ENCODE data around the gene GTSE1.

Gene GTSE1

GRCh38 chr22:46366801-46367706, 70.4 kb downstream of the GTSE1 start:
- no peak for DNase-seq
- no peaks in the 10 kb centered on the region for H3K36me3 ChIP-seq (ENCODE audit: control insufficient read depth, insufficient read depth, low read length)

GRCh38 chr22:46367707-46368191, 71.1 kb downstream of the GTSE1 start:
- no peaks in the 10 kb centered on the region for H3K4me1 ChIP-seq (ENCODE audit: control insufficient read depth, low read depth, low read length)
- H4K8ac ChIP-seq (ENCODE audit: low read depth, low read length): no peak overlapping the region
- no peak overlapping the region for H3K23ac ChIP-seq (ENCODE audit: low read length)
- H4K5ac ChIP-seq (ENCODE audit: low read length): no peak overlapping the region
- no peak overlapping the region for H2BK15ac ChIP-seq (replicated peaks; ENCODE audit: low read depth)
- H3K4ac ChIP-seq (ENCODE audit: low read depth, low read length): no peak overlapping the region
- H3K79me1 ChIP-seq (ENCODE audit: low read length): no peaks in the 10 kb centered on the region
- H3K36me3 ChIP-seq (ENCODE audit: control insufficient read depth, insufficient read depth, low read length): no peaks in the 10 kb centered on the region
- H3K4me3 ChIP-seq (ENCODE audit: low read length): no peak overlapping the region
- H3K56ac ChIP-seq (ENCODE audit: low read length): no peak overlapping the region
- no peaks in the 10 kb centered on the region for H3K27me3 ChIP-seq (ENCODE audit: insufficient read depth, low read length, poor library complexity)
- no peak overlapping the region for H3K9ac ChIP-seq (ENCODE audit: low read length)
- H3K27ac ChIP-seq (ENCODE audit: low read depth, low read length): no peak overlapping the region
- no peak overlapping the region for H3K4me2 ChIP-seq (ENCODE audit: low read length)
- H2BK5ac ChIP-seq (ENCODE audit: low read length): no peak overlapping the region
- H3K79me2 ChIP-seq (ENCODE audit: control insufficient read depth, insufficient read depth, low read length): no peaks in the 10 kb centered on the region
- no peak overlapping the region for H2AK5ac ChIP-seq (ENCODE audit: low read length)
- no CpG with 5 or more reads among the region's 19 CpGs for WGBS (ENCODE audit: extremely low coverage, insufficient coverage, low lambda C conversion rate)
- no peak overlapping the region for H2BK120ac ChIP-seq (ENCODE audit: low read depth, low read length)
- DNase-seq: peak; percentile 79
- no peak overlapping the region for H3K18ac ChIP-seq (ENCODE audit: low read length)

More at GRCh38 chr22:46366801-46367706, 70.4 kb downstream of the GTSE1 start:
- no peak overlapping the region for H4K8ac ChIP-seq (ENCODE audit: low read depth, low read length)
- no peaks in the 10 kb centered on the region for H3K79me1 ChIP-seq (ENCODE audit: low read length)
- no peaks in the 10 kb centered on the region for H3K79me2 ChIP-seq (ENCODE audit: control insufficient read depth, insufficient read depth, low read length)
- no peak overlapping the region for H4K5ac ChIP-seq (ENCODE audit: low read length)
- no CpG with 5 or more reads among the region's 45 CpGs for WGBS (ENCODE audit: extremely low coverage, insufficient coverage, low lambda C conversion rate)
- H3K4me2 ChIP-seq (ENCODE audit: low read length): no peak overlapping the region
- H3K23ac ChIP-seq (ENCODE audit: low read length): no peak overlapping the region
- H2AK5ac ChIP-seq (ENCODE audit: low read length): no peak overlapping the region
- no peak overlapping the region for H3K56ac ChIP-seq (ENCODE audit: low read length)
- H3K4me1 ChIP-seq (ENCODE audit: control insufficient read depth, low read depth, low read length): no peaks in the 10 kb centered on the region
- H2BK5ac ChIP-seq (ENCODE audit: low read length): no peak overlapping the region
- no peak overlapping the region for H3K9ac ChIP-seq (ENCODE audit: low read length)
- H2BK120ac ChIP-seq (ENCODE audit: low read depth, low read length): no peak overlapping the region
- no peak overlapping the region for H3K4ac ChIP-seq (ENCODE audit: low read depth, low read length)
- no peak overlapping the region for H3K18ac ChIP-seq (ENCODE audit: low read length)
- no peaks in the 10 kb centered on the region for H3K27me3 ChIP-seq (ENCODE audit: insufficient read depth, low read length, poor library complexity)
- no peak overlapping the region for H3K4me3 ChIP-seq (ENCODE audit: low read length)
- H3K27ac ChIP-seq (ENCODE audit: low read depth, low read length): no peak overlapping the region
- no peak overlapping the region for H2BK15ac ChIP-seq (replicated peaks; ENCODE audit: low read depth)

- no peak for DNase-seq
- H3K27ac ChIP-seq (ENCODE audit: low read depth, low read length): no peak overlapping the region
- no peak overlapping the region for H3K4me2 ChIP-seq (ENCODE audit: low read length)
- no peak overlapping the region for H2BK120ac ChIP-seq (ENCODE audit: low read depth, low read length)
- no peak overlapping the region for H3K56ac ChIP-seq (ENCODE audit: low read length)
- no peak overlapping the region for H2BK15ac ChIP-seq (replicated peaks; ENCODE audit: low read depth)
- no peak overlapping the region for H3K4me3 ChIP-seq (ENCODE audit: low read length)
- H3K79me2 ChIP-seq (ENCODE audit: control insufficient read depth, insufficient read depth, low read length): no peaks in the 10 kb centered on the region
- H3K9ac ChIP-seq (ENCODE audit: low read length): no peak overlapping the region
- H3K23ac ChIP-seq (ENCODE audit: low read length): no peak overlapping the region
- H3K4me1 ChIP-seq (ENCODE audit: control insufficient read depth, low read depth, low read length): no peaks in the 10 kb centered on the region
- no peaks in the 10 kb centered on the region for H3K27me3 ChIP-seq (ENCODE audit: insufficient read depth, low read length, poor library complexity)
- H3K36me3 ChIP-seq (ENCODE audit: control insufficient read depth, insufficient read depth, low read length): no peaks in the 10 kb centered on the region
- no peak overlapping the region for H3K18ac ChIP-seq (ENCODE audit: low read length)
- no peak overlapping the region for H4K5ac ChIP-seq (ENCODE audit: low read length)
- H3K79me1 ChIP-seq (ENCODE audit: low read length): no peaks in the 10 kb centered on the region
- no peak overlapping the region for H3K4ac ChIP-seq (ENCODE audit: low read depth, low read length)
- H4K8ac ChIP-seq (ENCODE audit: low read depth, low read length): no peak overlapping the region
- no peak overlapping the region for H2AK5ac ChIP-seq (ENCODE audit: low read length)
- no CpG with 5 or more reads among the region's 12 CpGs for WGBS (ENCODE audit: extremely low coverage, insufficient coverage, low lambda C conversion rate)
- H2BK5ac ChIP-seq (ENCODE audit: low read length): no peak overlapping the region
These were observed 71.8 kb downstream of the GTSE1 start for GRCh38 chr22:46368422-46368821.

GRCh38 chr22:46368871-46369715, 72.4 kb downstream of the GTSE1 start:
- H3K4ac ChIP-seq (ENCODE audit: low read depth, low read length): no peak overlapping the region
- no peaks in the 10 kb centered on the region for H3K36me3 ChIP-seq (ENCODE audit: control insufficient read depth, insufficient read depth, low read length)
- no peak overlapping the region for H3K18ac ChIP-seq (ENCODE audit: low read length)
- H3K9ac ChIP-seq (ENCODE audit: low read length): no peak overlapping the region
- H2BK120ac ChIP-seq (ENCODE audit: low read depth, low read length): no peak overlapping the region
- no peak overlapping the region for H4K8ac ChIP-seq (ENCODE audit: low read depth, low read length)
- H3K4me3 ChIP-seq (ENCODE audit: low read length): no peak overlapping the region
- H3K4me1 ChIP-seq (ENCODE audit: control insufficient read depth, low read depth, low read length): no peaks in the 10 kb centered on the region
- H3K4me2 ChIP-seq (ENCODE audit: low read length): no peak overlapping the region
- no CpG with 5 or more reads among the region's 31 CpGs for WGBS (ENCODE audit: extremely low coverage, insufficient coverage, low lambda C conversion rate)
- H3K56ac ChIP-seq (ENCODE audit: low read length): no peak overlapping the region
- no peak overlapping the region for H3K27ac ChIP-seq (ENCODE audit: low read depth, low read length)
- no peaks in the 10 kb centered on the region for H3K79me1 ChIP-seq (ENCODE audit: low read length)
- DNase-seq: no peak
- no peak overlapping the region for H4K5ac ChIP-seq (ENCODE audit: low read length)
- H3K79me2 ChIP-seq (ENCODE audit: control insufficient read depth, insufficient read depth, low read length): no peaks in the 10 kb centered on the region
- H3K23ac ChIP-seq (ENCODE audit: low read length): no peak overlapping the region
- no peak overlapping the region for H2BK5ac ChIP-seq (ENCODE audit: low read length)
- no peaks in the 10 kb centered on the region for H3K27me3 ChIP-seq (ENCODE audit: insufficient read depth, low read length, poor library complexity)
- no peak overlapping the region for H2AK5ac ChIP-seq (ENCODE audit: low read length)
- no peak overlapping the region for H2BK15ac ChIP-seq (replicated peaks; ENCODE audit: low read depth)

GRCh38 chr22:46369716-46370583, 73.3 kb downstream of the GTSE1 start:
- Histone ChIP-seq H3K4me3 (ENCODE audit: low read length) (no peak overlapping the region), H3K36me3 (ENCODE audit: control insufficient read depth, insufficient read depth, low read length) (no peaks in the 10 kb centered on the region), H3K23ac (ENCODE audit: low read length) (no peak overlapping the region), H3K79me1 (ENCODE audit: low read length) (no peaks in the 10 kb centered on the region), H3K18ac (ENCODE audit: low read length) (no peak overlapping the region), H2BK5ac (ENCODE audit: low read length) (no peak overlapping the region), H2BK15ac (replicated peaks; ENCODE audit: low read depth) (no peak overlapping the region), H4K8ac (ENCODE audit: low read depth, low read length) (no peak overlapping the region), H4K5ac (ENCODE audit: low read length) (no peak overlapping the region), H3K4me1 (ENCODE audit: control insufficient read depth, low read depth, low read length) (no peaks in the 10 kb centered on the region), H3K4me2 (ENCODE audit: low read length) (no peak overlapping the region), H3K9ac (ENCODE audit: low read length) (no peak overlapping the region), H3K27ac (ENCODE audit: low read depth, low read length) (no peak overlapping the region), H2AK5ac (ENCODE audit: low read length) (no peak overlapping the region), H3K56ac (ENCODE audit: low read length) (no peak overlapping the region), H3K79me2 (ENCODE audit: control insufficient read depth, insufficient read depth, low read length) (no peaks in the 10 kb centered on the region), H3K4ac (ENCODE audit: low read depth, low read length) (no peak overlapping the region), H2BK120ac (ENCODE audit: low read depth, low read length) (no peak overlapping the region), H3K27me3 (ENCODE audit: insufficient read depth, low read length, poor library complexity) (no peaks in the 10 kb centered on the region)
- WGBS (ENCODE audit: extremely low coverage, insufficient coverage, low lambda C conversion rate): no CpG with 5 or more reads among the region's 25 CpGs
- no peak for DNase-seq

All from mesendoderm (in vitro differentiated cells).